Liver (tissue), 9 donors: ENCODE measurements around the gene DDX1. TPM values are rescaled to one million over a fixed set of nuclear protein-coding genes. Genes with fewer than 3 reads are reported as not detected.

ENCODE experiments used
- DNase-seq: peaks from one replicate; pipeline ENCODE4 v3.0.0-alpha.2; 2017; ENCODE audit warnings: low spot score
- H3K27ac ChIP-seq, 2 donors: one replicate each; pipeline ENCODE4 v1.7.0; 2013; ENCODE audit warnings: inconsistent platforms in 2 of 2, low read length in 2 of 2, control low read depth in 1 of 2, low read depth in 1 of 2, mild to moderate bottlenecking in 1 of 2
- H3K27me3 ChIP-seq, 4 donors: one replicate each; pipeline versions ENCODE4 v1.6.1 to v1.7.0; 2013; ENCODE audit warnings: low read length in 3 of 4, inconsistent platforms in 1 of 4, mild to moderate bottlenecking in 1 of 4, moderate library complexity in 1 of 4; ENCODE audit not compliant: control insufficient read depth in 4 of 4, insufficient read depth in 4 of 4
- H3K36me3 ChIP-seq, 4 donors: one replicate each; pipeline versions ENCODE4 v1.6.1 to v1.7.0; 2013; ENCODE audit warnings: low read length in 3 of 4, mild to moderate bottlenecking in 3 of 4, low read depth in 1 of 4, moderate library complexity in 1 of 4; ENCODE audit not compliant: control insufficient read depth in 4 of 4, insufficient read depth in 3 of 4
- H3K4me1 ChIP-seq, 4 donors: one replicate each; pipeline versions ENCODE4 v1.6.1 to v1.7.0; 2013; ENCODE audit warnings: low read length in 3 of 4, mild to moderate bottlenecking in 3 of 4, moderate library complexity in 1 of 4; ENCODE audit not compliant: control insufficient read depth in 4 of 4, insufficient read depth in 4 of 4
- H3K4me3 ChIP-seq, 3 donors: one replicate each; pipeline versions ENCODE4 v1.6.1 to v1.7.0; 2013; ENCODE audit warnings: low read length in 3 of 3, control low read depth in 1 of 3, low read depth in 1 of 3, mild to moderate bottlenecking in 1 of 3
- H3K9ac ChIP-seq, 2 donors: one replicate each; pipeline ENCODE4 v1.7.0; 2013; ENCODE audit warnings: low read length in 2 of 2, mild to moderate bottlenecking in 2 of 2, moderate library complexity in 2 of 2, control low read depth in 1 of 2, low read depth in 1 of 2
- H3K9me3 ChIP-seq, 4 donors: one replicate each; pipeline versions ENCODE4 v1.6.1 to v1.7.0; 2013; ENCODE audit warnings: low read length in 3 of 4; ENCODE audit not compliant: control insufficient read depth in 4 of 4
- EGR1 ChIP-seq, 2 donors: IDR thresholded peaks; 2 replicates each; pipeline ENCODE4 v1.6.1; 2016 to 2018; ENCODE audit warnings: antibody characterized with exemption in 2 of 2, low read depth in 2 of 2
- FOXA1 ChIP-seq: IDR thresholded peaks from 2 replicates; pipeline ENCODE4 v1.6.1; 2016; ENCODE audit warnings: antibody characterized with exemption
- FOXA2 ChIP-seq: IDR thresholded peaks from 2 replicates; pipeline ENCODE4 v1.6.1; 2016; ENCODE audit warnings: antibody characterized with exemption
- GABPA ChIP-seq, 2 donors: IDR thresholded peaks in 1 of 2; conservative IDR thresholded peaks in 1 of 2; 2 replicates each; pipeline ENCODE4 v1.6.1; 2016; ENCODE audit warnings: antibody characterized with exemption in 2 of 2, mild to moderate bottlenecking in 1 of 2, moderate library complexity in 1 of 2
- HNF4A ChIP-seq, 2 donors: conservative IDR thresholded peaks; 2 replicates each; pipeline ENCODE4 v1.6.1; 2016; ENCODE audit warnings: antibody characterized with exemption in 2 of 2, mild to moderate bottlenecking in 2 of 2
- HNF4G ChIP-seq: IDR thresholded peaks from 2 replicates; pipeline ENCODE4 v1.6.1; 2016; ENCODE audit warnings: antibody characterized with exemption
- JUND ChIP-seq, 2 donors: IDR thresholded peaks; 2 replicates each; pipeline ENCODE4 v1.6.1; 2016; ENCODE audit warnings: antibody characterized with exemption in 2 of 2
- MAX ChIP-seq: IDR thresholded peaks from 2 replicates; pipeline ENCODE4 v1.6.1; 2016; ENCODE audit warnings: antibody characterized with exemption
- NR2F2 ChIP-seq: IDR thresholded peaks from 2 replicates; pipeline ENCODE4 v1.6.1; 2016; ENCODE audit warnings: antibody characterized with exemption
- RAD21 ChIP-seq, 2 donors: IDR thresholded peaks; 2 replicates each; pipeline ENCODE4 v1.6.1; 2016; ENCODE audit warnings: antibody characterized with exemption in 2 of 2, mild to moderate bottlenecking in 2 of 2
- RXRA ChIP-seq, 2 donors: IDR thresholded peaks; 2 replicates each; pipeline ENCODE4 v1.6.1; 2017 to 2018; ENCODE audit warnings: antibody characterized with exemption in 2 of 2, mild to moderate bottlenecking in 1 of 2
- SP1 ChIP-seq: IDR thresholded peaks from 2 replicates; pipeline ENCODE4 v1.6.1; 2018; ENCODE audit warnings: antibody characterized with exemption, mild to moderate bottlenecking
- TAF1 ChIP-seq: conservative IDR thresholded peaks from 2 replicates; pipeline ENCODE4 v1.6.1; 2016; ENCODE audit warnings: antibody characterized with exemption, mild to moderate bottlenecking
- YY1 ChIP-seq: IDR thresholded peaks from 2 replicates; pipeline ENCODE4 v1.6.1; 2016; ENCODE audit warnings: antibody characterized with exemption, mild to moderate bottlenecking
- ZBTB33 ChIP-seq: IDR thresholded peaks from 2 replicates; pipeline ENCODE4 v1.6.1; 2016; ENCODE audit warnings: antibody characterized with exemption
- polyA plus RNA-seq, 2 donors: library from polyadenylated mRNA; stranded (reverse) in 1 of 2; unstranded in 1 of 2; fragments of 200-250 nt in 1 of 2; fragments of >200 nt in 1 of 2; fragmentation: Nextera tagmentation in 1 of 2; extraction: Ambion mirVana in 1 of 2; gene quantifications; one replicate each; pipeline versions ENCODE4 v1.2.1 to v1.2.3, GENCODE V29; 2013 to 2015
- total RNA-seq, 2 donors: library from RNA; depleted of rRNA; stranded (reverse); fragments of >200 nt; gene quantifications; one replicate each; pipeline ENCODE4 v1.2.3, GENCODE V29; 2014
- TF ChIP-seq, protein P1 (sequence below): IDR thresholded peaks from 2 replicates; pipeline ENCODE4 v1.6.1; 2016; ENCODE audit warnings: antibody characterized with exemption
- TF ChIP-seq, protein P2 (sequence below): fragments of 150-350 bp; IDR thresholded peaks from 2 replicates; pipeline ENCODE4 v1.5.1; 2017; ENCODE audit warnings: improper control_type of control experiment, low read depth, low read length; ENCODE audit not compliant: missing input control
- TF ChIP-seq, protein P3 (sequence below): IDR thresholded peaks from 2 replicates; pipeline ENCODE4 v1.6.1; 2016; ENCODE audit warnings: antibody characterized with exemption, mild to moderate bottlenecking
- donor health status: healthy.
- donor health status: healthy.
- donor health status: healthy.
- donor health status: healthy.
- donor health status: healthy.

The DDX1 gene
- total and polyA plus RNA-seq, 4 donors = 31.7 to 43.9 (median 38.8) TPM

GRCh38 chr2:15626126-15626525 lies 34.5 kb downstream of the DDX1 start:
- TF ChIP-seq FOXA2 = no peak
- TF ChIP-seq, protein P1, sequence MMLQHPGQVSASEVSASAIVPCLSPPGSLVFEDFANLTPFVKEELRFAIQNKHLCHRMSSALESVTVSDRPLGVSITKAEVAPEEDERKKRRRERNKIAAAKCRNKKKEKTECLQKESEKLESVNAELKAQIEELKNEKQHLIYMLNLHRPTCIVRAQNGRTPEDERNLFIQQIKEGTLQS = no peak
- TF ChIP-seq NR2F2 = no peak
- TF ChIP-seq, protein P2, sequence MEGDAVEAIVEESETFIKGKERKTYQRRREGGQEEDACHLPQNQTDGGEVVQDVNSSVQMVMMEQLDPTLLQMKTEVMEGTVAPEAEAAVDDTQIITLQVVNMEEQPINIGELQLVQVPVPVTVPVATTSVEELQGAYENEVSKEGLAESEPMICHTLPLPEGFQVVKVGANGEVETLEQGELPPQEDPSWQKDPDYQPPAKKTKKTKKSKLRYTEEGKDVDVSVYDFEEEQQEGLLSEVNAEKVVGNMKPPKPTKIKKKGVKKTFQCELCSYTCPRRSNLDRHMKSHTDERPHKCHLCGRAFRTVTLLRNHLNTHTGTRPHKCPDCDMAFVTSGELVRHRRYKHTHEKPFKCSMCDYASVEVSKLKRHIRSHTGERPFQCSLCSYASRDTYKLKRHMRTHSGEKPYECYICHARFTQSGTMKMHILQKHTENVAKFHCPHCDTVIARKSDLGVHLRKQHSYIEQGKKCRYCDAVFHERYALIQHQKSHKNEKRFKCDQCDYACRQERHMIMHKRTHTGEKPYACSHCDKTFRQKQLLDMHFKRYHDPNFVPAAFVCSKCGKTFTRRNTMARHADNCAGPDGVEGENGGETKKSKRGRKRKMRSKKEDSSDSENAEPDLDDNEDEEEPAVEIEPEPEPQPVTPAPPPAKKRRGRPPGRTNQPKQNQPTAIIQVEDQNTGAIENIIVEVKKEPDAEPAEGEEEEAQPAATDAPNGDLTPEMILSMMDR = no peak
- no peak for TF ChIP-seq HNF4G
- Histone ChIP-seq H3K4me3 (no peak overlapping the region), H3K4me1 (no peaks in the 10 kb centered on the region), H3K27ac (no peak overlapping the region), H3K9ac (no peak overlapping the region), H3K9me3 (no peaks in the 10 kb centered on the region), H3K36me3 (peaks cover 12 to 66% (median 53%) of the 10 kb centered on the region in 4 donors), H3K27me3 (no peaks in the 10 kb centered on the region)
- no peak for DNase-seq

DNA sequence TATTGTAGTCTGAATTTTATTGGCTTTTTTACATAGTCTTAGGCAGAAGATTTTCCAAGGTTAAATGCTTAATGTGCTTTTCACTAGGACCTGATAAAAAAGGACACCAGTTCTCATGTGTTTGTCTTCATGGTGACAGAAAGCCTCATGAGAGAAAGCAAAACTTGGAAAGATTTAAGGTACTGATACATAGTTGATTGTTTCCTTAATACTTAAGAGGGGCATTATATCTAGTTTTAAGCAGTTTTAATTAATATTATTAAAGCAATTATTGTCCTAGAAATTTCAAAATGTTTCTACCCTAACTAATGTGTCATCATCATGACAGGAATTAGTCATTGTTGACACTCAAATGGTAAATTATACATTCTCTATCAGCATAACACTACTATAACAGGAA lies 35.3 kb downstream of the DDX1 start:
- Histone ChIP-seq H3K27me3 (no peaks in the 10 kb centered on the region), H3K27ac (no peak overlapping the region), H3K36me3 (peaks cover 11 to 74% (median 57%) of the 10 kb centered on the region in 4 donors), H3K4me3 (no peak overlapping the region), H3K4me1 (no peaks in the 10 kb centered on the region), H3K9ac (no peak overlapping the region), H3K9me3 (no peaks in the 10 kb centered on the region)
- TF ChIP-seq, protein P2 = no peak
- no peak for TF ChIP-seq GABPA (IDR thresholded peaks at IDR 0.05 in 1 of 2, conservative IDR thresholded peaks at IDR 0.05 in 1 of 2)
- TF ChIP-seq, protein P3, sequence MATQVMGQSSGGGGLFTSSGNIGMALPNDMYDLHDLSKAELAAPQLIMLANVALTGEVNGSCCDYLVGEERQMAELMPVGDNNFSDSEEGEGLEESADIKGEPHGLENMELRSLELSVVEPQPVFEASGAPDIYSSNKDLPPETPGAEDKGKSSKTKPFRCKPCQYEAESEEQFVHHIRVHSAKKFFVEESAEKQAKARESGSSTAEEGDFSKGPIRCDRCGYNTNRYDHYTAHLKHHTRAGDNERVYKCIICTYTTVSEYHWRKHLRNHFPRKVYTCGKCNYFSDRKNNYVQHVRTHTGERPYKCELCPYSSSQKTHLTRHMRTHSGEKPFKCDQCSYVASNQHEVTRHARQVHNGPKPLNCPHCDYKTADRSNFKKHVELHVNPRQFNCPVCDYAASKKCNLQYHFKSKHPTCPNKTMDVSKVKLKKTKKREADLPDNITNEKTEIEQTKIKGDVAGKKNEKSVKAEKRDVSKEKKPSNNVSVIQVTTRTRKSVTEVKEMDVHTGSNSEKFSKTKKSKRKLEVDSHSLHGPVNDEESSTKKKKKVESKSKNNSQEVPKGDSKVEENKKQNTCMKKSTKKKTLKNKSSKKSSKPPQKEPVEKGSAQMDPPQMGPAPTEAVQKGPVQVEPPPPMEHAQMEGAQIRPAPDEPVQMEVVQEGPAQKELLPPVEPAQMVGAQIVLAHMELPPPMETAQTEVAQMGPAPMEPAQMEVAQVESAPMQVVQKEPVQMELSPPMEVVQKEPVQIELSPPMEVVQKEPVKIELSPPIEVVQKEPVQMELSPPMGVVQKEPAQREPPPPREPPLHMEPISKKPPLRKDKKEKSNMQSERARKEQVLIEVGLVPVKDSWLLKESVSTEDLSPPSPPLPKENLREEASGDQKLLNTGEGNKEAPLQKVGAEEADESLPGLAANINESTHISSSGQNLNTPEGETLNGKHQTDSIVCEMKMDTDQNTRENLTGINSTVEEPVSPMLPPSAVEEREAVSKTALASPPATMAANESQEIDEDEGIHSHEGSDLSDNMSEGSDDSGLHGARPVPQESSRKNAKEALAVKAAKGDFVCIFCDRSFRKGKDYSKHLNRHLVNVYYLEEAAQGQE = no peak
- no peak for TF ChIP-seq ZBTB33
- TF ChIP-seq SP1 = no peak
- no peak for TF ChIP-seq FOXA2
- no peak for TF ChIP-seq EGR1 (IDR thresholded peaks at IDR 0.05; ENCODE audit: low read depth in 2 of 2)
- no peak for TF ChIP-seq HNF4G
- no peak for TF ChIP-seq HNF4A (conservative IDR thresholded peaks at IDR 0.05)
- no peak for TF ChIP-seq MAX
- no peak for TF ChIP-seq NR2F2
- TF ChIP-seq, protein P1 = no peak
- TF ChIP-seq FOXA1 = no peak
- no peak for TF ChIP-seq RXRA (IDR thresholded peaks at IDR 0.05)
- no peak for TF ChIP-seq TAF1
- no peak for TF ChIP-seq YY1
- no peak for TF ChIP-seq JUND (IDR thresholded peaks at IDR 0.05)
- TF ChIP-seq RAD21 (IDR thresholded peaks at IDR 0.05) = no peak
- DNase-seq = no peak
